Embryonic facial prominence (tissue), 1 donor: ENCODE results near the gene TGM4.
"Not testable (repeated sequence)": the region's sequence is repeated elsewhere in the genome, so short reads cannot be mapped to it uniquely, and the experiment has no call there.

ENCODE experiments used
- DNase-seq: peaks from one replicate; pipeline ENCODE4 v3.0.0-alpha.2; 2016; ENCODE audit errors: extremely low spot score

The TGM4 gene

GRCh38 chr3:44915702-44916438, 41.5 kb downstream of the TGM4 start:
- no peak for DNase-seq

- DNase-seq = no peak
Measured at GRCh38 chr3:44918087-44918486, 43.7 kb downstream of the TGM4 start.

GRCh38 chr3:44918581-44918980, 44.2 kb downstream of the TGM4 start:
- no peak for DNase-seq

GRCh38 chr3:44920081-44920480, 45.7 kb downstream of the TGM4 start:
- DNase-seq = no peak

- DNase-seq = no peak
Measured at GRCh38 chr3:44923632-44924456, 49.4 kb downstream of the TGM4 start.

- no peak for DNase-seq
Measured at GRCh38 chr3:44924457-44925084, 50.2 kb downstream of the TGM4 start.

- DNase-seq = no peak
Measured at GRCh38 chr3:44926172-44926571, 51.8 kb downstream of the TGM4 start.

GRCh38 chr3:44926921-44927320, 52.5 kb downstream of the TGM4 start:
- no peak for DNase-seq

GRCh38 chr3:44927371-44927770, 53.0 kb downstream of the TGM4 start:
- no peak for DNase-seq

- no peak for DNase-seq
Measured at GRCh38 chr3:44929782-44930181, 55.4 kb downstream of the TGM4 start.

- DNase-seq = no peak
Measured at GRCh38 chr3:44930911-44931310, 56.5 kb downstream of the TGM4 start.

GRCh38 chr3:44931791-44932190, 57.4 kb downstream of the TGM4 start:
- DNase-seq = no peak

GRCh38 chr3:44932271-44932670, 57.9 kb downstream of the TGM4 start:
- DNase-seq = no peak

- DNase-seq = no peak
Measured at GRCh38 chr3:44932986-44933944, 58.9 kb downstream of the TGM4 start.

GRCh38 chr3:44939581-44940036, 65.2 kb downstream of the TGM4 start:
- DNase-seq = no peak

- no peak for DNase-seq
Measured at GRCh38 chr3:44942202-44942921, 68.0 kb downstream of the TGM4 start.

GRCh38 chr3:44948239-44948638, 73.8 kb downstream of the TGM4 start:
- no peak for DNase-seq

GRCh38 chr3:44949770-44950169, 75.4 kb downstream of the TGM4 start:
- DNase-seq = not testable (repeated sequence)

- DNase-seq = no peak
Measured at GRCh38 chr3:44950275-44950734, 75.9 kb downstream of the TGM4 start.

GRCh38 chr3:44952689-44953088, 78.3 kb downstream of the TGM4 start:
- DNase-seq = no peak

GRCh38 chr3:44954304-44954703, 79.9 kb downstream of the TGM4 start:
- no peak for DNase-seq
